Uterus (tissue), 4 donors: ENCODE data around the gene TRIM62. TPM values are rescaled to one million over a fixed set of nuclear protein-coding genes. Genes with fewer than 3 reads are reported as not detected.
A peak's percentile ranks its signal among the peaks of the same experiment; 100 is the strongest.

Experiments used
- DNase-seq, 2 donors: peaks; one replicate each; pipeline ENCODE4 v3.0.0-alpha.2; 2019 to 2020
- H3K27ac ChIP-seq, 2 donors: fragments of 200-600 bp; sonication (generic); 1 replicate in 1 of 2; 2 replicates in 1 of 2; pipeline ENCODE4 v1.5.1; 2016 to 2018
- H3K27me3 ChIP-seq, 2 donors: fragments of 200-600 bp; sonication (generic); one replicate each; pipeline ENCODE4 v1.5.1; 2018 to 2019; ENCODE audit warnings: control low read depth in 1 of 2
- H3K36me3 ChIP-seq, 2 donors: fragments of 200-600 bp; sonication (generic); one replicate each; pipeline ENCODE4 v1.5.1; 2019; ENCODE audit warnings: control low read depth in 1 of 2
- H3K4me1 ChIP-seq, 2 donors: fragments of 200-600 bp; sonication (generic); one replicate each; pipeline ENCODE4 v1.5.1; 2018 to 2019; ENCODE audit warnings: control low read depth in 1 of 2
- H3K4me3 ChIP-seq, 2 donors: fragments of 200-600 bp; sonication (generic); 1 replicate in 1 of 2; 2 replicates in 1 of 2; pipeline ENCODE4 v1.5.1; 2018 to 2019; ENCODE audit warnings: mild to moderate bottlenecking in 1 of 2
- H3K9me3 ChIP-seq, 2 donors: fragments of 200-600 bp; sonication (generic); one replicate each; pipeline ENCODE4 v1.5.1; 2019; ENCODE audit warnings: control low read depth in 1 of 2
- POLR2A ChIP-seq, 2 donors: fragments of 450-650 bp; IDR thresholded peaks; one replicate each; pipeline ENCODE4 v1.6.1; 2016; ENCODE audit warnings: antibody characterized with exemption in 2 of 2, mild to moderate bottlenecking in 1 of 2, moderate library complexity in 1 of 2
- intact Hi-C: fragments of 100-400 bp; cut with DNase I; formaldehyde crosslinking; loops from one replicate; pipeline ENCODE4 v1.15.1; 2023; ENCODE audit warnings: low total_unique reads
- total RNA-seq, 4 donors: library from RNA; depleted of rRNA in 3 of 4; stranded (reverse); fragments of >200 nt in 3 of 4; gene quantifications; one replicate each; pipeline versions ENCODE4 v1.1.0 to v1.2.4, GENCODE V29; 2014 to 2023
- TF ChIP-seq, protein P1 (sequence below), 4 experiments: fragments of 200-600 bp in 2 of 4; fragments of 450-650 bp in 2 of 4; sonication (generic) in 2 of 4; IDR thresholded peaks; one replicate each; pipeline ENCODE4 v1.5.1; 2016 to 2019; ENCODE audit warnings: antibody characterized with exemption in 4 of 4, mild to moderate bottlenecking in 2 of 4, moderate library complexity in 1 of 4
- donor health status: DM: yes; HTN: yes; CAD: no.

TRIM62 gene
- total RNA-seq, 4 donors from 2014 or later, result 0.26 to 9.4 (median 1.4) TPM

DNA sequence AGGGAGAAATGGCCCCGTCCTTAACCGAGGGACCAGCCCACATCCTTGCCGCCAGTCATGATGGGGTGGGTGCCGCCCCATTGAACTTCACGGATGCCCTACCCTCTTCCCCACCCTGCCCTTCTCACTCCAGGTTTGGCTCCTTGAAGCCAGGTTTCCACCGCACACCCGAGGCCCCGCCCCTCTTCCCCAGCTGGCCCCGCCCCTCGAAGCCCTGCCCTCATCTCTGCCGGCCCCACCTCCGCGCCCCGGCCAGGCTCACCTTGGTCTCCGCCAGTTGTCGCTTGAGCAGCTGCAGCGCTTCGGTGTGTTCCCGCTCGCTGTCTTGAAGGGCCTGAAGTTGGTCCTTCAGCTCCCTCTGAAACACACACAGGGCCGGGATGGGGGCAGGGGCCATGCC is 16.6 kb downstream of the TRIM62 start:
- no peak for DNase-seq
- intact Hi-C loops, result no loop called here
- TF ChIP-seq, protein P1, sequence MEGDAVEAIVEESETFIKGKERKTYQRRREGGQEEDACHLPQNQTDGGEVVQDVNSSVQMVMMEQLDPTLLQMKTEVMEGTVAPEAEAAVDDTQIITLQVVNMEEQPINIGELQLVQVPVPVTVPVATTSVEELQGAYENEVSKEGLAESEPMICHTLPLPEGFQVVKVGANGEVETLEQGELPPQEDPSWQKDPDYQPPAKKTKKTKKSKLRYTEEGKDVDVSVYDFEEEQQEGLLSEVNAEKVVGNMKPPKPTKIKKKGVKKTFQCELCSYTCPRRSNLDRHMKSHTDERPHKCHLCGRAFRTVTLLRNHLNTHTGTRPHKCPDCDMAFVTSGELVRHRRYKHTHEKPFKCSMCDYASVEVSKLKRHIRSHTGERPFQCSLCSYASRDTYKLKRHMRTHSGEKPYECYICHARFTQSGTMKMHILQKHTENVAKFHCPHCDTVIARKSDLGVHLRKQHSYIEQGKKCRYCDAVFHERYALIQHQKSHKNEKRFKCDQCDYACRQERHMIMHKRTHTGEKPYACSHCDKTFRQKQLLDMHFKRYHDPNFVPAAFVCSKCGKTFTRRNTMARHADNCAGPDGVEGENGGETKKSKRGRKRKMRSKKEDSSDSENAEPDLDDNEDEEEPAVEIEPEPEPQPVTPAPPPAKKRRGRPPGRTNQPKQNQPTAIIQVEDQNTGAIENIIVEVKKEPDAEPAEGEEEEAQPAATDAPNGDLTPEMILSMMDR (IDR thresholded peaks at IDR 0.05), result no peak
- TF ChIP-seq POLR2A (IDR thresholded peaks at IDR 0.05), result no peak
- Histone ChIP-seq H3K4me1 (peaks cover 0 to 5% of the 10 kb centered on the region in 2 donors), H3K27ac (no peak overlapping the region), H3K27me3 (no peaks in the 10 kb centered on the region), H3K36me3 (no peaks in the 10 kb centered on the region), H3K4me3 (no peak overlapping the region), H3K9me3 (no peaks in the 10 kb centered on the region)

DNA sequence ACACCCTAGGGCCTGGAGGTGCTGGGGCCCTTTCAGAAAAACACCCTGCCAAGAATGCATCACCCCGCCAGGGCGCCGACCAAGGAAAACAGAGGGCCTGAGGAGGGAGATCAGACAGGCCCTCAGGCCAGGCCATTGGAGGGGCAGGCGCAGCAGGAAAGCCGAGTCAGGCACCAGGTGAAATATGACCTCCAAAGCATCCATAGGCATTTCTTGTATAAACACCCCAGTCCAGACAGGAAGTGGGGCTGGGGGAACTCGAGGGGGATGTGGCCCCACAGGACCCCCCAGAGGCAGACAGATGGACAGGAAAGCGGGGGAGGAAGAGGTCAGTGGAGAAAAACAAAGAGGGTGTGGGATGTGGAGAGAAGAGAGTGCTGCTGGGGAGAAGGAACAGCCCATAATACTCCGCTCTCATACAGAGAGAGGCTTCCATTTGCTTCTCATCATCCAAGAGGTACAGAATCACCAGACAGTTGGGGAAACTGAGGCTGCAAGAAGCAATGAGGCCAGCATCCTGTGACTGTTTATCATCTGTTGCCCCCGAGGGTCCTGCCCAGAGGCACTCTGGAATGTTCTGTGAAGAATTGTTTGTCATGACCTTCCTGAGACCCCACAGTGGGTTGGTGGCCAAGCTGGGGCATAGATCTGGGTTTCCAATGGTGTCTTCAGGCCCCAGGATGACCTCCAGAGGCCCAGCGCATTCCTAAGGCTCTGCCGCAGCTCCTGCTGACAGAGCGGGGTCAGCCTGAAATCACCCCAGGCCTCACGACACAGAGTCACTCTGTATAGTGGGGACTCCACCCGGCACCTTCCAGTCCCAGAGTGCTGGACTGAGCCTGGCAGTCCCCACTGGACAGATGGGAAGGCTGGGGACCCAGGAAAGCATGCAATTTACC is 18.0 kb downstream of the TRIM62 start:
- Histone ChIP-seq H3K27me3 (no peaks in the 10 kb centered on the region), H3K27ac (no peak overlapping the region), H3K4me1 (peaks cover 0 to 5% of the 10 kb centered on the region in 2 donors), H3K36me3 (no peaks in the 10 kb centered on the region), H3K9me3 (no peaks in the 10 kb centered on the region), H3K4me3 (no peak overlapping the region)
- intact Hi-C loops, result no loop called here
- TF ChIP-seq POLR2A (IDR thresholded peaks at IDR 0.05), result no peak
- TF ChIP-seq, protein P1 (IDR thresholded peaks at IDR 0.05), result no peak
- no peak for DNase-seq

DNA sequence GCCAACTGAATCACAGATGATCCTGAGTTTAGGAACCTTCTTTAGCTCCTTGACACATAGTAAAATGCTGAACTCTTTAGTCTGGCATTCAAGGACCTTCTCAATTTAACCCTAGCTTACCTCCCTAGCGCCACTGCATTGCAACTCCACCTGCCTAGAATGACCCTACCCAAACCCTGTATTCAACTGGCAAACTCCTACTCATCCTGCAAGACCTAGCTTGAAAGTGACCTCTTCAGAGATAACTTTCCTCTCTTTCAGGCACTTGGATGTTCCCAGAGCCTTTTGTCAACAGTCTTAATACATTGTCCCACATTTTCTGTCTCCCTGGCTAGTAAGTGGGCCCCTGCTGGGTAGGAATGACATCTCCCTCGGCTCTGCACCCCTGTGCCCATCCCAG is 19.7 kb downstream of the TRIM62 start:
- Histone ChIP-seq H3K36me3 (no peaks in the 10 kb centered on the region), H3K4me1 (peaks cover 0 to 5% of the 10 kb centered on the region in 2 donors), H3K4me3 (no peak overlapping the region), H3K9me3 (no peaks in the 10 kb centered on the region), H3K27me3 (no peaks in the 10 kb centered on the region), H3K27ac (no peak overlapping the region)
- intact Hi-C loops, result no loop called here
- DNase-seq, result no peak
- no peak for TF ChIP-seq POLR2A (IDR thresholded peaks at IDR 0.05)
- TF ChIP-seq, protein P1 (IDR thresholded peaks at IDR 0.05), result no peak

DNA sequence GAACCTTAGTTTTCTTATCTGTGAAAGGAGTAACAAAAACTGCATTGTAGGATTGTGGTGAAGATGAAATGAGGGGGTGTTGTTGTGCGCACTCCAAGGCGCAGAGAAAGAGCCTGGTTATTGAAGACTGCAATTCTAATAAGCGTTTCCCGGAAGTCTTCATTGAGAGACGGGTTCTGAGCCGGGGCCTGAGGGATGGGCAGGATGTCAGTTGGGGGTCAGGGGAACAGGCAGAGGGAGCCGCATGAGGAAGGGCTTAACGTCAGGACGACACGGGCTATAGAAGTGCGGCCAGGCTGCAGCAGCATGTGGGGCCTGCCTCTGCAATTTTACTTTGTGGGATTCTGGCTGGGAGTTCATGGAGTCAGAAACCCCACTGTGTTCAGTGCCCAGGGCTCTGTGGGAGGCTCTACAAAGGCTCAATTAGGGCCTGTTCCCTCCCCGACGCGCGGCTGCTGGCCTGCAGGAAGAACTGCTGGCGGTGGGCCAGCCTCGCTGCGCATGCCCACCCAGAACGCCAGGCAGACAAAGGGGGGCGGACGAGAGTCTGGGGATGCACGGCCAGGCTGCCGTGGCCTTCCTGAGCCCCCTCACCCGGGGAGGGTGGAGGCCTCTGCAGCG is 20.7 kb downstream of the TRIM62 start:
- H3K27ac ChIP-seq, result no peak overlapping the region
- intact Hi-C loops, result no loop called here

More for the DNA sequence above, 20.7 kb downstream of the TRIM62 start:
- Histone ChIP-seq H3K27me3 (no peaks in the 10 kb centered on the region), H3K4me3 (no peak overlapping the region), H3K9me3 (no peaks in the 10 kb centered on the region), H3K36me3 (no peaks in the 10 kb centered on the region), H3K4me1 (peaks cover 0 to 5% of the 10 kb centered on the region in 2 donors)
- no peak for TF ChIP-seq POLR2A (IDR thresholded peaks at IDR 0.05)
- TF ChIP-seq, protein P1 (IDR thresholded peaks at IDR 0.05), result no peak
- DNase-seq, result peak; percentile 56 to 69
